Fibroblast of villous mesenchyme (primary cell): Measurements from ENCODE around the gene OR51E1. TPM values are rescaled to one million over a fixed set of nuclear protein-coding genes. Genes with fewer than 3 reads are reported as not detected.

Experiments used
- DNase-seq: peaks from one replicate; pipeline ENCODE4 v3.0.0-alpha.2; 2010; ENCODE audit warnings: low read depth
- H3K4me3 ChIP-seq: 2 replicates; pipeline ENCODE4 v1.5.1; 2011; ENCODE audit warnings: low read depth, mild to moderate bottlenecking, low read length
- CTCF ChIP-seq: IDR thresholded peaks from 2 replicates; pipeline ENCODE4 v1.5.1; 2012; ENCODE audit warnings: low read depth, mild to moderate bottlenecking, low read length; ENCODE audit not compliant: insufficient read depth
- total RNA-seq: library from RNA; depleted of rRNA; stranded (reverse); fragments of >200 nt; gene quantifications from 2 replicates; pipeline ENCODE4 v1.2.3, GENCODE V29; 2012

The OR51E1 gene
- total RNA-seq, 1 donor, result not detected

- DNase-seq, result no peak
- no peak for TF ChIP-seq CTCF
- no peak overlapping the region for H3K4me3 ChIP-seq
These were observed 31.8 kb upstream of the OR51E1 start for GRCh38 chr11:4611986-4612385.

GRCh38 chr11:4615856-4616444 lies 27.8 kb upstream of the OR51E1 start:
- DNase-seq, result no peak

GRCh38 chr11:4619514-4619913 lies 24.3 kb upstream of the OR51E1 start:
- no peak for DNase-seq
- H3K4me3 ChIP-seq, result no peak overlapping the region
- TF ChIP-seq CTCF, result no peak

More at GRCh38 chr11:4615856-4616444, 27.8 kb upstream of the OR51E1 start:
- no peak for TF ChIP-seq CTCF
- H3K4me3 ChIP-seq, result no peak overlapping the region

GRCh38 chr11:4626207-4627099 lies 17.3 kb upstream of the OR51E1 start:
- peak; percentile 78 for TF ChIP-seq CTCF
- DNase-seq, result peak; percentile 82
- H3K4me3 ChIP-seq, result no peak overlapping the region

- TF ChIP-seq CTCF, result no peak
- DNase-seq, result no peak
- H3K4me3 ChIP-seq, result no peak overlapping the region
These were observed 7.6 kb upstream of the OR51E1 start for GRCh38 chr11:4636136-4636535.

- peak; percentile 67 for DNase-seq
- TF ChIP-seq CTCF, result peak; percentile 93
- peak within 1 kb of the TSS; percentile 21 for H3K4me3 ChIP-seq
These were observed 6.7 kb upstream of the OR51E1 start, which contains the start of gene OR51D1 for GRCh38 chr11:4636962-4637661. Gene OR51D1 (plus strand): TSS chr11:4637477. CDS start chr11:4639791, 2,314 bp downstream.
